ENCODE measurements around the gene IL22RA1.

IL22RA1 gene

GRCh38 chr1:24136956-24137539, 5.9 kb downstream of the IL22RA1 start:
- no peak for DNase-seq (ENCODE audit: low read depth in 2 of 2)

- DNase-seq (ENCODE audit: low read depth in 2 of 2), result no peak
Observed at GRCh38 chr1:24134376-24134775, 8.6 kb downstream of the IL22RA1 start.

GRCh38 chr1:24133819-24134218, 9.1 kb downstream of the IL22RA1 start:
- DNase-seq (ENCODE audit: low read depth in 2 of 2), result no peak

GRCh38 chr1:24130385-24130784, 12.6 kb downstream of the IL22RA1 start:
- DNase-seq (ENCODE audit: low read depth in 2 of 2), result no peak

- DNase-seq (ENCODE audit: low read depth in 2 of 2), result no peak
Observed at GRCh38 chr1:24127801-24128363, 15.1 kb downstream of the IL22RA1 start.

- DNase-seq (ENCODE audit: low read depth in 2 of 2), result no peak
Observed at GRCh38 chr1:24127134-24127800, 15.7 kb downstream of the IL22RA1 start.

- no peak for DNase-seq (ENCODE audit: low read depth in 2 of 2)
Observed at GRCh38 chr1:24126672-24127023, 16.3 kb downstream of the IL22RA1 start.

GRCh38 chr1:24126018-24126671, 16.8 kb downstream of the IL22RA1 start:
- no peak for DNase-seq (ENCODE audit: low read depth in 2 of 2)

GRCh38 chr1:24125456-24125855, 17.5 kb downstream of the IL22RA1 start:
- no peak for DNase-seq (ENCODE audit: low read depth in 2 of 2)

GRCh38 chr1:24124980-24125379, 18.0 kb downstream of the IL22RA1 start:
- DNase-seq (ENCODE audit: low read depth in 2 of 2), result no peak

GRCh38 chr1:24123611-24124010, 19.3 kb downstream of the IL22RA1 start:
- no peak for DNase-seq (ENCODE audit: low read depth in 2 of 2)

GRCh38 chr1:24122776-24123175, 20.2 kb downstream of the IL22RA1 start:
- DNase-seq (ENCODE audit: low read depth in 2 of 2), result no peak

- DNase-seq (ENCODE audit: low read depth in 2 of 2), result no peak
Observed at GRCh38 chr1:24121406-24121805, 21.5 kb downstream of the IL22RA1 start.

- DNase-seq (ENCODE audit: low read depth in 2 of 2), result no peak
Observed at GRCh38 chr1:24120965-24121364, 22.0 kb downstream of the IL22RA1 start.

- DNase-seq (ENCODE audit: low read depth in 2 of 2), result no peak
Observed at GRCh38 chr1:24119859-24120756, 22.8 kb downstream of the IL22RA1 start.

- no peak for DNase-seq (ENCODE audit: low read depth in 2 of 2)
Observed at GRCh38 chr1:24119489-24119858, 23.5 kb downstream of the IL22RA1 start.

GRCh38 chr1:24118410-24119242, 24.3 kb downstream of the IL22RA1 start:
- no peak for DNase-seq (ENCODE audit: low read depth in 2 of 2)

GRCh38 chr1:24117722-24118409, 25.1 kb downstream of the IL22RA1 start:
- DNase-seq (ENCODE audit: low read depth in 2 of 2), result no peak

- no peak for DNase-seq (ENCODE audit: low read depth in 2 of 2)
Observed at GRCh38 chr1:24117132-24117531, 25.8 kb downstream of the IL22RA1 start.

GRCh38 chr1:24114753-24115152, 28.2 kb downstream of the IL22RA1 start:
- DNase-seq (ENCODE audit: low read depth in 2 of 2), result no peak

- DNase-seq (ENCODE audit: low read depth in 2 of 2), result no peak
Observed at GRCh38 chr1:24113641-24114033, 29.3 kb downstream of the IL22RA1 start.

Measured in stimulated activated CD8-positive, alpha-beta memory T cell treated with anti-CD3 and anti-CD28 coated beads, Interleukin-7, amount 100 ng/mL, for 4 hours (primary cell).